ENCODE measurements around the gene COPS6.

COPS6 gene

DNA sequence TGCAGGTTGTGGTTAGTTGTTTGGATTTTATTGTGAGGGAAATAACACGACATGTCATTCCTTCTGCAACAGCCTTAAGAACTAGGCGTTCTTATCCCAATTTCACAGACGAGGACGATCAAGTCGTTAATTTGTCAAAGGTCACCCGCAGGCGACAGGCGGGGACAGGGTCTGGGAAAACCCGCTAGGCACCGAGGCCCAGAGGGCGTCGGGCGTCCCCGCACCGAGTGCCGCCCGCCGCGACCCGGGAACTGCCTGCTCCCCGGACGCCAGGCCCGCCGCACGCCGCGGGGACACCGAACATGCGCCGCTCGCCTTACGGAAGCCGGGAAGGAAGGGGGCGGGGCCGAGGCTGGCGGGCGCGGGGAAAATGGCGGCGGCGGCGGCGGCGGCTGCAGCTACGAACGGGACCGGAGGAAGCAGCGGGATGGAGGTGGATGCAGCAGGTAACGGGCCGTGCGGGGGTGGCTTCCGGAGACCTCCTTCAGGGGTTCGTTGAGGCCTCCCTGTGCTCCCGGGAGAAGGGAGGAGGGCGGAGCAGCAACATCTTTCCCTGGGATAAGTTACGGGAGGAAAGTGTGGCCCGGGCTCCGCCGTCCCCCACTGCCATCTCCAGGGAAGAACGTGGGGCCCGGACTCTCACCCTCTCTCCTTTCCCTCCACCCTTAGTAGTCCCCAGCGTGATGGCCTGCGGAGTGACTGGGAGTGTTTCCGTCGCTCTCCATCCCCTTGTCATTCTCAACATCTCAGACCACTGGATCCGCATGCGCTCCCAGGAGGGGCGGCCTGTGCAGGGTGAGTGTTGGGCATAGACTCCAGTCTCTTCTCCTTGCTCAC lies at the start of gene COPS6:
COPS6 (plus strand) TSS at position 349 of the 837 bp plus-strand sequence; CDS start at position 371, 22 bp downstream.
- peak; percentile 92 for DNase-seq

DNA sequence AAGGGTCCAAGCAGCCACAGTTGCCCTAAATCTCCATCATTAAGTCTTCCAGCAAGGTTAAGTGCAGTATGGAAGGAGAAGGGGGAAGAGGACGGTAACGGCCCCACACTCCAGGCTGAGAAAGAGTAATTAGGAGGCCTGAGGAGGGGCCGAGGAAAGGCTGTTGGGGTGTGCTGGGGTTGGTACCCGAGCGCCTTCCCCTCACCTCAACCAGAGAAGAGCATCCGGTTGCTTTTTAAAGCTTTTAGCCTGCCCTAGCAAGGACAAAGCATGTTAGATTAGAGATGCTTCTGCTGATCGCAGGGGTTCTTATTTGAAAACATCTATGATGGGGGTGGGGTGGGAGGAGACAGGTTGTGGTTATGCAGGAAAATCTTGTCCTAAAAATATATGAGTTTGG lies 48.2 kb upstream of the COPS6 start:
- DNase-seq, result no peak

DNA sequence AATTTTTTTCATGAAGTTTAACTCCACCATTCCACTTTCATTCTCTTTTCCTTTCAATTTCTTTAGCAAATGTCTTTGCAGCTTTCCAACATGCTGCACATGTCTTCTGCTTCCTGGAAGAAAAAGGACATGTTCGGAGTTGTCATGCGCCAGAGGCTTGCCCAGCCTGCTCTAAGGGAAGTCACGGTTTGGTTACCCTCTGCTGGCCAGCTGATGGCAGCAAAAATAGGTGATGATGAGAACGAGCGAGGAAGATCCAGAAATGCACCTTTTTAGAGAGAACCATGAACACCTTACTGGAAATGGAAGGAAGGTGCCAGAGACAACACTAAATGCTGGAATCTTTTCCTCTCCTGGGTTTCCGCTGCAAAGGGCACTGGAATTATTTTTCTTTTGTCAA lies 44.1 kb upstream of the COPS6 start:
- no peak for DNase-seq

DNA sequence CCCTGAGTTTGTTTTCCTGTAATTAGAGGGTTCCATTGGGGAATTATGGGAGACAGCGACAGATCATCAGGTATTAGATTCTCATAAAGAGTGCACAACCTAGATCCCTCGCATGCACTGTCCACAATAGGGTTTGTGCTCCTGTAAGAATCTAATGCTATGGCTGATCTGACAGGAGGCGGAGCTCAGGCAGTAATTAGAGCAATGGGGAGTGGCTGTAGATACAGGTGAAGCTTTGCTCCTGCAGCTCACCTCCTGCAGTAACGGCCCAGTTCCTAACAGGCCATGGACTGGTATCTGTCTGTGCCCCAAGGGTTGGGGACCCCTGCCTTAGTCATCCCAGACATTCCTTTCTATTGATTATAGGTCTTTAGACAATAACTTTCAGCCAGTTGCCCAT lies 40.1 kb upstream of the COPS6 start:
- no peak for DNase-seq

DNA sequence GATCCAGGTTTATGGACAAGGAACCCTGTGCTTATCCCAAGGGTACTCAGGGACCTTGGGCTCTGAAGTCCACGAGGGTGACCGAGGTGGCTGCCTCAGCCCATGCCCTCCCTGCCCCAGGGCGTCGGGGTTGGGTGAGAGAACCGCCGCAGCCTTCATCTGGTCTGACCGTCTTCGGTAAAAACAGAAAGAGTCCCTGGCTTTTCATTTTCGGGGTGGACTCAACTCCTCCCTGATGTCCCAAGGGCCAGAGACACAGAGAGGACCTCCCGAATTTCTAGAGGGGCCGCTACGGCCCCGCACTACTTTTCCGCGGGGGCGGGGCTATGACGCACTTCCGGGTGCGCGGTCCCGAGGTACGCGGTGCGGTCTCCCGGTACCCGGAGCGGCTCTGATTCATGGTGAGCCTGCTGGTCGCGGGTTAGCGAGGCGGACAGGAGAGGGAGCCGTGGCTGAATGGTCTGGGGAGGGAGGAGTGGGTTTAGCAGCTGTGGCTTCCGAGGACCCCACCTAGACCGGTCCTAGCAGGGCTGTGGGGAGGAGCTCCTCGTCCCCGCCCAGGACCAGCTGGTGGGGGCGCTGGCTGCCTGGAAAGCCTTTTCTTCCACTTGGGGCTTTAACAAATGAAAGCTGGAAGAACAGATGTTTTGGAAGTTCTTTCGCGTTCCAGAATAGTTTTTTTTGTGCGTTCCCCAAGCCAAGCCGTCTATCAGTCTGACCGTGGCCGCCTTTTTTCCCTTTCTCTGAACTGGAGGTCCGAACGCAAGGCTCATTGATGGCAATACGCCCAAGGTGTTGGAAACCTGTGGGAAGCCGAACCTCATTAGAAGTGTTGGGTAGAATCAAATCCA lies 39.1 kb upstream of the COPS6 start, which contains the start of gene ZSCAN21:
ZSCAN21 (plus strand) TSS at position 334 of the 851 bp plus-strand sequence. CDS start 7,233 bp downstream, outside the sequence.
- DNase-seq, result peak; percentile 85

DNA sequence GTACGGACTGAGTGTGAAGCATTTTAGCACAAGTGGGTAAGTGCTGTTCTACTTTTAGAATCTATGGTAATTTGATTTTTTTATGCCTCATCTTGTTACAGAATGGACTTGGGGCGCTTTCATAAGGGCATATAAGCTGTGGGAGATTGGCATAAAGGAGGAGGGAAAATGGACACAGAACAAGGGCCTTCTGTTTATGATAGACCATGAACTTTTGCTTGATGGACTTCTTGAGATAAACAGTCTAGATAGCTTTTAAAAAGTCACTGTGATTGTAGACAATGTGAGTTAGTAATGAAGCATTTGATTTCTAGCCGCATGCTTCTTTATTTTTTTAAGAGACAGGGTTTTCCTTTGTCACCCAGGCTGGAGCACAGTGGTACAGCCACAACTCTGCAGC lies 37.2 kb upstream of the COPS6 start:
- DNase-seq, result no peak

DNA sequence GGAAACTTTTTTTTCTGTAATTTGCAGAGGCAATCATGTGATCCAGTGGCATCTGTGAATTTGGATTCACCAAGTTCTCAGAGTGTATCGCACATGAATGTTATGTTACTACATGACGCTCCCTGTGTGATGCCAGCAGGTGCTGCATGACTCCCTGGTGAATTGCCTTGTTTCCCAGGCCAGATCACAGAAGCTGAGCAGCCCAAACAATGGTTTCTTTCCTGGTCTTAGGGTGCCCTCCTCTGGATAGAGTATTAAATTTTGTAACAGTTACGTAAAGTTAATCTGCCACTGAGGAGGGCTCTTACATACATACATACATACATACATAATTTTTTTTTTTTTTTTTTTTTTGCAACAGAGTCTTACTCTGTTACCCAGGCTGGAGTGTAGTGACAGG lies 35.6 kb upstream of the COPS6 start:
- no peak for DNase-seq

DNA sequence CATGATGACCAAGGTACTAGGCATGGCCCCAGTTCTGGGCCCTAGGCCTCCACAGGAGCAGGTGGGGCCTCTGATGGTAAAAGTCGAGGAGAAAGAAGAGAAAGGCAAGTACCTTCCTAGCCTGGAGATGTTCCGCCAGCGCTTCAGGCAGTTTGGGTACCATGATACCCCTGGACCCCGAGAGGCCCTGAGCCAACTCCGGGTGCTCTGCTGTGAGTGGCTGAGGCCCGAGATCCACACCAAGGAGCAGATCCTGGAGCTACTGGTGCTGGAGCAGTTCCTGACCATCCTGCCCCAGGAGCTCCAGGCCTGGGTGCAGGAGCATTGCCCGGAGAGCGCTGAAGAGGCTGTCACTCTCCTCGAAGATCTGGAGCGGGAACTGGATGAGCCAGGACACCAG lies 31.8 kb upstream of the COPS6 start:
- no peak for DNase-seq

DNA sequence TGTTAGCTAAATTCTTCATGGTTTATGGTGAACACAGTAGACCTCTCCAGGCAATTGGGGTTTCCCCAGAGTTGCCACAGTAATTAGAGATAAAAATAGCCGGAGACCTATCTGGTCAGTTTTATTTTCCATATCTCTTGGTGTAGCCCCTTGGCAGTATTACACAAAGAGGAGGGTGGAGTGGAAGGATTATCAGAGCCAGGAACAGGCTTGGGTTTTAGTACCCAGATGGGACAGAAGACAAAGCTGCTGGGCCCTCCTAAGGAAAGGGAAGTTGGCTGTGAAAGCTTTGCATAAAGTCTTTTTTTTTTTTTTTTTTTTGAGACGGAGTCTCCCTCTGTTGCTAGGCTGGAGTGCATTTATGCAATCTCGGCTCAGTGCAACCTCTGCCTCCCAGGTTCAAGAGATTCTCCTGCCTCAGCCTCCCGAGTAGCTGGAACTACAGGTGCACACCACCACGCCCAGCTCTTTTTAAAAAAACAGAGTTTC lies 29.5 kb upstream of the COPS6 start:
- no peak for DNase-seq

DNA sequence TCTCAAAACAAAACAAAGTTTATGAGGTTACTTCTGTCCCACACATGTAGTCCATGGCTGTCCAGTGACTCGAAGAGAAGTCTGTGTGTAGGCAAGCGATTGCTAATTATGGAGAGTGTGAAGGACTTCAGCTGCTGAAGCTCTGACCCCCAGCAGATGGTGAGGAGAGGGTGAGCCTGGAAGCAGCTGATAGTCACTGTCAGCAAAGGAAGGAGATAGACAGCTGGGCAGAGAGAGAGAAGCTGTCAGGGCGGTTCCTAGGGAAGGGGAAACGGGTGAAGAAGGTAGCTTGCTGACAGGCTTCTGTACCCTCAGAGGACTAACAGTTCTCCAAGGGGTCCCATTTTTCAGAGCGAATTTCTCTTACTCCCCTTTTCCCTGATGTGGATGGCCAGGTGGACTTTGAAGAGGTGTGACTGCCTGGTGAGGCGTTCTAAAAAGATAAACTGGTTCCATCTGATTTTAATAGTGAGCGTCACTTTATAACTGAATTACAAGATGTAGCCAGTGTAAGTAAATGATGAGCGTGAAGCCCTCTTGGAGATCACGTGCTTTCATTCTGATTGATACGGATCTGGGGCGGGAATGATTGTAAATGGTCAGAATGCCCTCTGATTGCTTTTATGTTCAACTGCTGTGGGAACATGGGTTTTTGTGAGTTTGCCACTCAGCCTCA lies 27.1 kb upstream of the COPS6 start:
- no peak for DNase-seq

DNA sequence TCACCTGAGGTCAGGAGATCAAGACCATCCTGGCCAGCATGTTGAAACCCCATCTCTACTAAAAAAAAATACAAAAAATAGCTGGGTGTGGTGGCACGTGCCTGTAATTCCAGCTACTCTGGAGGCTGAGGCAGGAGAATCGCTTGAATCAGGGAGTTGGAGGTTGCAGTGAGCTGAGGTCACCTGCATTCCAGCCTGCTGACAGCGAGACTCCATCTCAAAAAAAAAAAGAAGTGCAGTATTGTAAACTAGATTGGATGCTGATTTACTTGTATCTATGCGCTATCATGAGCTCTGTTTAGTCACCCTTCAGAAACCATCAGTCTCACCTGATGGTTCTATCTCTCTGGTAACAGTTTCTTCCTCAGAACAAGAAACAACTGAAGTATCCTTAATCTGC lies 25.4 kb upstream of the COPS6 start:
- DNase-seq, result no peak

DNA sequence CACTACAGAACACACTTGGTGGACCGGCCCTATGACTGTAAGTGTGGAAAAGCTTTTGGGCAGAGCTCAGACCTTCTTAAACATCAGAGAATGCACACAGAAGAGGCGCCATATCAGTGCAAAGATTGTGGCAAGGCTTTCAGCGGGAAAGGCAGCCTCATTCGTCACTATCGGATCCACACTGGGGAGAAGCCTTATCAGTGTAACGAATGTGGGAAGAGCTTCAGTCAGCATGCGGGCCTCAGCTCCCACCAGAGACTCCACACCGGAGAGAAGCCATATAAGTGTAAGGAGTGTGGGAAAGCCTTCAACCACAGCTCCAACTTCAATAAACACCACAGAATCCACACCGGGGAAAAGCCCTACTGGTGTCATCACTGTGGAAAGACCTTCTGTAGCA lies 24.6 kb upstream of the COPS6 start:
- DNase-seq, result no peak

DNA sequence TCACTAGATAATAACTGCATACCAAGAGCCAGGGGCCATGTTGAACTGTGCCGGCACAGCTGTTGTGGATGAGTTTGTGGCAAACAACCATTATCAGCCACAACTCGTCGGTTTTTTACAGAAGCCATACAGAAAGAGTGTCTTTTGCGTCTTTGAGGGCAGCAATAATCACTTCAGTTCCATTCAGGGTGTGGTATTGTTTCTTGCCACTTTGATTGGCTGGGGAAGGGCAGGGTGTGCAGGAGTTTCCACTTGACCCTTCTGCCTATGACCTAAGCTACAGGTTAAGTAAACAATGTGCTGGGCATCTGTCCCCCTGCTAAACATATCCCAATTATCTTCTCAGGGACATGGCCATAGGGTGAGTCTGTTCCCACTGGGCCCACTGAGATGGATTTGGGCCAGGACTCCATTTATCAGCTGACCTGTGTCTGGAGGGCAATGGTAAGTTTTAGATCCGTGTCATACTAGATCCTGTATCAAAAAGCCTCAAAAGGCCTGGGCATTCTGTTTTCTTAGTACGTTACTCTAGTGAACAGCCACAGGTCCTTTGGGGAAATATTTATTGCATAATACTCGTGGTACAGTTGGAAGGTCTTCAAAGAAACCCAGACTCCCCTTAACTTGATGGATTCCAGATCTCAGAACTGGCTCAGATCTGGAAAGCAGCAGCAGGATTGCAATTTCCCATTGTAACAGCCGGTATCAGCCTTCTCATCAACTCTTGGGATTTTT lies 23.1 kb upstream of the COPS6 start:
- DNase-seq, result no peak

DNA sequence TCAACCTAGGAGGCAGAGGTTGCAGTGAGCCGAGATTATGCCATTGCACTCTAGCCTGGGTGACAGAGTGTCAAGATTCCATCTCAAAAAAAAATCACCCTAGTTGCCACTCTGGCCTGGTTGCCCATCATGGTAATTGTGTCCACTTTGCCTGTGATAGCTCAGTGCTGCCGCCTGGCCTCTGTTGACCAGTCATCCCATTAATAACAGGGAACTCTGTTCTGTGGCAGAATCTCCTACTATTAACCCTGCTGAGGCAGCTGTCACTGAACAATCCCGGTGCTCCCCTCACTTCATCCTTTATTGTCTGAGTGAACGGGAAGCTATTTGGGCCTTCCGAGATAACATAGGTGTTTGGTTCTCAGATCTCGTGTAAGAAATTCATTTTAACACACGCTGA lies 21.8 kb upstream of the COPS6 start:
- no peak for DNase-seq

DNA sequence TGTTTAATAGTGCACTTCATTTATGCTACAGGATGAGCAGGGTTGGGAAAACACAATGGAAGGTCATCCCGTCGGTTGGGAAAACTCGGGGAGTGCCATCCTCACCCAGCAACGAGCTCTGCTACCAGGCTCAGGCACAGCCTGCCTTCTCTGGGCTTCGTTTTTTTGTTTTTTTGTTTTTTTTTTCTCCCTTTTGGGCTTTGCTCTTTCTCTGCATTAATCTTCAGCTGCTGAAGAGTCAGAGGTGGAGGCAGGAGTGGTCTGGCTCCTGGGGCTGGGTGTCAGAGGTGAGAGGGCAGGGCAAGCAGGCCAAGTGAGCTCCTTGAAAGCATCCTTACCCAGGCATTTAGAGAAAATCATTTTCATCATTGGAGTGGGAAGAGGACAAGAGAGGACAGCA lies 18.8 kb upstream of the COPS6 start:
- no peak for DNase-seq

DNA sequence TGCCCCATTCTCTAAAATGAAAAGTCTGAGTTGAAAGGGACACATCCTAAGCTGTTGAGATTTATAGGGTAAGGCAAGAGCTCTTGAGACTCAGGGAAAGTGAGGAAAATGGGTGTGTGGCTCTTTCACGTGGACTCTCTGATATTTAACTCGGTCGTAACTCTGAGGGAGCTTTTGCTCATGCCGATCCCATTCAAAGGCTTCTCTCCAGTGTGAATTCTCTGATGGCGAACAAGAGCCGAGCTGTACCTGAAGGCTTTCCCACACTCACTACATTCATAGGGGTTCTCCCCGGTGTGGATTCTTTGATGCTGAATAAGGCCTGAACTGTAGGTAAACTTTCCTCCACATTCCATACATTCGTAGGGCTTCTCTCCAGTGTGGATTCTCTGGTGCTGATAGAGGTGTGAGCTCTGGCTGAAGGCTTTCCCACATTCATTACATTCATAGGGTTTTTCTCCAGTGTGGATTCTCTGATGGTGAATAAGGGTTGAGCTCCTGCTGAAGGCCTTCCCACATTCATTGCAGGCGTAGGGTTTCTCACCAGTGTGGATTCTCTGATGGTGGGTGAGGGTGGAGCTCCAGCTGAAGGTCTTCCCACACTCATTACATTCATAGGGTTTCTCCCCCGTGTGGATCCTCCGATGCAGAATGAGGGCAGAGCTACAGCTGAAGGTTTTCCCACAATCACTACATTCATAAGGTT lies 17.6 kb upstream of the COPS6 start:
- DNase-seq, result no peak

DNA sequence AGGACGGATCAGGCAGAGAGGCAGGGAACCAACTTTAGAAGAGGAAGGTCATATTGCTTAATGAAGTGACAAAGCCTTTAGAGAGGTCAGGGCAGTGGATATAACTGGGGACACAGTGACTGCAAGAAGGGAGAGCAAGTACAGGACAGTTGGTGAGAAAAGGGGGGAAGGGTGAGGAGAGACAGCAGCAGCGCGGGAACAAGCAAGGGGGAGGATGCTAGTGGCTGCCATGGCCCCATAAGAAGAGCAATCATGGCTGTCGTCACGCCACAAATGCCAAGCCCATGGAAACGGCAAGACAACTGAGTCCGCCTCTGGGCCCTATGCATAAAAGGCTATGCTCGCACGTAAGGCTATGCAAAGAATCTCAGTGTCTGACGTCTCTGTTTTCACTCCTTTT lies 16.3 kb upstream of the COPS6 start:
- DNase-seq, result no peak

DNA sequence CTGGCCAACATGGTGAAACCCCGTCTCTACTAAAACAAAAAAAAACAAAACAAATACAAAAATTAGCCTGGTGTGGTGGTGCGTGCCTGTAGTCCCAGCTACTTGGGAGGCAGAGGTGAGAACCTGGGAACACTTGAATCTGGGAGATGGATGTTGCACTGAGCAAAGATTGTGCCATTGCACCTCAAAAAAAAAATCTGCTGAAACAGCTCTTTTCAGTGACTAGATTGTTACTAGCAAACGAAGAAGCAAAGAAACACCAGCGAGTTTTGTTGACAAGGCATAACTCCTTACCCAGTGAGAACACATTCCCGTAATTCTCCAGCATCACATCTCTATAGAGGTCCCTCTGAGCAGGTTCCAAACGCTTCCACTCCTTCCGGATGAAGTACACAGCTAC lies 13.9 kb upstream of the COPS6 start:
- no peak for DNase-seq

DNA sequence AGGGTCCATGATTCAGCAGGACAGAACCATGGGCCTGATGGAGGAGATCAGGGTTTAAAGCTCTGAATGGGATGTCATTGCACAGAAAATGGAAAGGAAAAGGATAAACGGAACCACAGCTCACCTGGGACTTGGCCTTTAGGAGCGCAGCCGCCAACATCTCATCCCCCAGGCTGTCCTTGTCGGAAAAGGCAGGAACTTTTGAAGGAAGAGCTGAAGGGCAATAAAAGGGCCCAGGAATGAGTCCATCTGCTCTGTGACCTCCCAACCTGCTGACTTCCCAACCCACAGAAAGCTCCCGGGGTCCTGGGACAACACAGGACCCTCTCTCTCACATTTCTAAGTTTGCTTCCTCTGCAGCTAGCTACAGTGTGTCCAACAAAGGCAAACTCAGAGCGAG lies 13.4 kb upstream of the COPS6 start:
- DNase-seq, result no peak

DNA sequence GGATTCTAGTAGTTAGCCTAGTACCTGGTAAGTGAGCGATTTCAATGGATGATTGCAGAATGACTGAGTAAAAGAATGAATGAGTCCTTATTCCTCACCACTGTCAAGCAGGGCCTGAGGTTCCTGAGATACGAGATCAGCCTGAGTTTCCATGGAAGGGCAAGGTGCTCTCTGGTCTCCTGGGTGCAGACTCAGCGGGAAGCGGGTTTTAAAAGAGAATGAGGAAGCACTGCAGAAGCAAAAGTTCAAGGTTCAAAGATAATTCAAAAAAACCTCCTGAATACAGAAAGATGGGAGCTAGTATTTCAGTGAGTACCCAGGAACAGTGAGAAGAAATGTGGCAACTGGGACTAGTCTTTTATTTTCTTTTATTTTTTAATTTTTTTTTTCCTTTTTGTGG lies 11.6 kb upstream of the COPS6 start:
- DNase-seq, result no peak

DNA sequence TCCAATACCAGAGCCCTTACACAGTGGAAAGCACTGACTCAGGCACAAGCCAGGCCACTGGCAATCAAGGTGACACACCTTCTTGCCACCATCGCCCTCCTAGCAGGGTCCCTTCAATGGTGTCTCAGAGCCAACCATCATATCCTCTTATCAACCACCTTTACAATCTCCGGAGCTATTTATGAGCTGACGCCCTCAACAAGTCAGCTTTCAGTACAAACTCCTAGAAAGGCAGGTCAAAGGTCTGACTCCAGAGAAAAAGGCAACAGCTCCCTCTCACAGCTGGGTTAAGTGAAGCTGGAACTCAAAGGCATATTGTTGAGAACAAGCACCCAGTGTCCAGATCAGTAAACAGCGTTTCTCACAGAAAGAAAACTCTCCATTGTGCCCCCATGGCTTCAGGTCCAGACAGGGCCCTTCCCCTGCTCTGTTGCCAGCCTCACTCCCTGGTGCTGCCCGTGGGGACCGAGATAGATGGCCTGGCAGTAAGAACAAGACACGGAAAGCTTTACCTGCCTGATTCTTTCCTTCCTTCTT lies 9.7 kb upstream of the COPS6 start:
- DNase-seq, result no peak

Measured in activated CD4-positive, CD25-positive, alpha-beta regulatory T cell treated with anti-CD3 and anti-CD28 coated beads, Interleukin-2, amount 50 U/mL, for 72 hours (primary cell).